Hepatocyte (in vitro differentiated cells): ENCODE results near the gene MS4A2. TPM values are rescaled to one million over a fixed set of nuclear protein-coding genes. Genes with fewer than 3 reads are reported as not detected.
"Not testable (repeated sequence)": the region's sequence is repeated elsewhere in the genome, so short reads cannot be mapped to it uniquely, and the experiment has no call there.

Experiments
- DNase-seq: peaks from one replicate; pipeline ENCODE4 v3.0.0-alpha.2; 2016; ENCODE audit warnings: low spot score
- H2AFZ ChIP-seq: fragments of 200-600 bp; sonication (generic); 2 replicates; pipeline ENCODE4 v1.6.0; 2016; ENCODE audit warnings: antibody characterized with exemption, mild to moderate bottlenecking
- H3K27ac ChIP-seq: fragments of 200-600 bp; sonication (generic); 2 replicates; pipeline ENCODE4 v1.5.1; 2016; ENCODE audit warnings: mild to moderate bottlenecking
- H3K27me3 ChIP-seq: fragments of 200-600 bp; sonication (generic); 2 replicates; pipeline ENCODE4 v1.6.1; 2016
- H3K36me3 ChIP-seq: fragments of 200-600 bp; sonication (generic); replicated peaks from 2 replicates; pipeline ENCODE4 v1.5.1; 2016; ENCODE audit warnings: low read depth; ENCODE audit not compliant: insufficient read depth
- H3K4me1 ChIP-seq: fragments of 200-600 bp; sonication (generic); 2 replicates; pipeline ENCODE4 v1.5.1; 2016; ENCODE audit warnings: mild to moderate bottlenecking, moderate library complexity; ENCODE audit not compliant: insufficient read depth
- H3K4me2 ChIP-seq: fragments of 200-600 bp; sonication (generic); 2 replicates; pipeline ENCODE4 v1.6.0; 2016
- H3K4me3 ChIP-seq: fragments of 200-600 bp; sonication (generic); 2 replicates; pipeline ENCODE4 v1.5.1; 2016; ENCODE audit warnings: mild to moderate bottlenecking
- H3K79me2 ChIP-seq: fragments of 200-600 bp; sonication (generic); 2 replicates; pipeline ENCODE4 v1.6.0; 2017; ENCODE audit warnings: mild to moderate bottlenecking
- H3K9me2 ChIP-seq: fragments of 200-600 bp; sonication (generic); replicated peaks from 2 replicates; pipeline ENCODE4 v1.6.0; 2017; ENCODE audit warnings: mild to moderate bottlenecking; ENCODE audit not compliant: insufficient read depth
- H3K9me3 ChIP-seq: fragments of 200-600 bp; sonication (generic); 2 replicates; pipeline ENCODE4 v1.5.1; 2016; ENCODE audit warnings: low read depth, mild to moderate bottlenecking
- H4K20me1 ChIP-seq: fragments of 200-600 bp; sonication (generic); 2 replicates; pipeline ENCODE4 v1.6.0; 2016; ENCODE audit warnings: mild to moderate bottlenecking; ENCODE audit not compliant: insufficient read depth, poor library complexity, severe bottlenecking
- EZH2 ChIP-seq: fragments of 200-600 bp; sonication (generic); IDR thresholded peaks from 2 replicates; pipeline ENCODE4 v1.6.1; 2016; ENCODE audit warnings: antibody characterized with exemption, mild to moderate bottlenecking, borderline replicate concordance
- EZH2phosphoT487 ChIP-seq: fragments of 200-600 bp; sonication (generic); IDR thresholded peaks from one replicate; pipeline ENCODE4 v1.6.1; 2018; ENCODE audit warnings: antibody characterized with exemption, mild to moderate bottlenecking, low read depth, moderate library complexity; ENCODE audit not compliant: unreplicated experiment, severe bottlenecking
- WGBS: methylation state at CpG from one replicate; pipeline ENCODE4 v1.1.6; 2016; ENCODE audit warnings: low lambda C conversion rate; ENCODE audit errors: missing lambda C conversion rate; 5-methylcytosine and 5-hydroxymethylcytosine counted together
- polyA plus RNA-seq: library from polyadenylated mRNA; unstranded; fragments of >200 nt; fragmentation: Nextera tagmentation; extraction: Ambion mirVana; gene quantifications from 2 replicates; pipeline ENCODE4 v1.2.1, GENCODE V29; 2016
- total RNA-seq: library from RNA; depleted of rRNA; stranded (reverse); fragments of >200 nt; gene quantifications from 2 replicates; pipeline ENCODE4 v1.2.3, GENCODE V29; 2014
- TF ChIP-seq, protein P1 (sequence below): fragments of 200-600 bp; sonication (generic); IDR thresholded peaks from 2 replicates; pipeline ENCODE4 v1.5.1; 2016; ENCODE audit warnings: antibody characterized with exemption, mild to moderate bottlenecking; ENCODE audit not compliant: poor library complexity

Gene MS4A2
- total and polyA plus RNA-seq, 2 experiments from 2014 or later, result not detected

- no peaks in the 10 kb centered on the region for H3K79me2 ChIP-seq
- no peaks in the 10 kb centered on the region for H3K27me3 ChIP-seq
- H3K4me2 ChIP-seq, result no peak overlapping the region
- H3K9me3 ChIP-seq, result no peaks in the 10 kb centered on the region
- no peak overlapping the region for H3K4me3 ChIP-seq
- H3K27ac ChIP-seq, result no peak overlapping the region
- H3K9me2 ChIP-seq, result no peaks in the 10 kb centered on the region
- TF ChIP-seq EZH2 (no peak), EZH2phosphoT487 (no peak)
- TF ChIP-seq, protein P1, sequence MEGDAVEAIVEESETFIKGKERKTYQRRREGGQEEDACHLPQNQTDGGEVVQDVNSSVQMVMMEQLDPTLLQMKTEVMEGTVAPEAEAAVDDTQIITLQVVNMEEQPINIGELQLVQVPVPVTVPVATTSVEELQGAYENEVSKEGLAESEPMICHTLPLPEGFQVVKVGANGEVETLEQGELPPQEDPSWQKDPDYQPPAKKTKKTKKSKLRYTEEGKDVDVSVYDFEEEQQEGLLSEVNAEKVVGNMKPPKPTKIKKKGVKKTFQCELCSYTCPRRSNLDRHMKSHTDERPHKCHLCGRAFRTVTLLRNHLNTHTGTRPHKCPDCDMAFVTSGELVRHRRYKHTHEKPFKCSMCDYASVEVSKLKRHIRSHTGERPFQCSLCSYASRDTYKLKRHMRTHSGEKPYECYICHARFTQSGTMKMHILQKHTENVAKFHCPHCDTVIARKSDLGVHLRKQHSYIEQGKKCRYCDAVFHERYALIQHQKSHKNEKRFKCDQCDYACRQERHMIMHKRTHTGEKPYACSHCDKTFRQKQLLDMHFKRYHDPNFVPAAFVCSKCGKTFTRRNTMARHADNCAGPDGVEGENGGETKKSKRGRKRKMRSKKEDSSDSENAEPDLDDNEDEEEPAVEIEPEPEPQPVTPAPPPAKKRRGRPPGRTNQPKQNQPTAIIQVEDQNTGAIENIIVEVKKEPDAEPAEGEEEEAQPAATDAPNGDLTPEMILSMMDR, result no peak
- no peaks in the 10 kb centered on the region for H4K20me1 ChIP-seq
- H3K36me3 ChIP-seq, result no peaks in the 10 kb centered on the region
- H2AFZ ChIP-seq, result no peak overlapping the region
- DNase-seq, result no peak
- WGBS, result 95% methylated on average over 1 of the region's 1 CpG
- H3K4me1 ChIP-seq, result no peaks in the 10 kb centered on the region
These were observed 12.1 kb downstream of the MS4A2 start for GRCh38 chr11:60100516-60100915.

GRCh38 chr11:60101368-60101767, 12.9 kb downstream of the MS4A2 start:
- H3K27me3 ChIP-seq, H3K36me3 ChIP-seq, H3K79me2 ChIP-seq, DNase-seq, H2AFZ ChIP-seq, H3K4me2 ChIP-seq, H3K4me1 ChIP-seq, H3K9me2 ChIP-seq, H3K9me3 ChIP-seq, H3K4me3 ChIP-seq, H4K20me1 ChIP-seq, H3K27ac ChIP-seq: not testable (repeated sequence)
- 82% methylated on average over 11 of the region's 11 CpGs for WGBS

- H4K20me1 ChIP-seq, H3K9me3 ChIP-seq, H3K27ac ChIP-seq, H3K36me3 ChIP-seq, H3K4me3 ChIP-seq, H3K27me3 ChIP-seq, DNase-seq, H2AFZ ChIP-seq, H3K79me2 ChIP-seq, H3K4me2 ChIP-seq, H3K4me1 ChIP-seq, H3K9me2 ChIP-seq: not testable (repeated sequence)
- 81% methylated on average over 8 of the region's 8 CpGs for WGBS
These were observed 16.1 kb downstream of the MS4A2 start for GRCh38 chr11:60104471-60105115.

DNA sequence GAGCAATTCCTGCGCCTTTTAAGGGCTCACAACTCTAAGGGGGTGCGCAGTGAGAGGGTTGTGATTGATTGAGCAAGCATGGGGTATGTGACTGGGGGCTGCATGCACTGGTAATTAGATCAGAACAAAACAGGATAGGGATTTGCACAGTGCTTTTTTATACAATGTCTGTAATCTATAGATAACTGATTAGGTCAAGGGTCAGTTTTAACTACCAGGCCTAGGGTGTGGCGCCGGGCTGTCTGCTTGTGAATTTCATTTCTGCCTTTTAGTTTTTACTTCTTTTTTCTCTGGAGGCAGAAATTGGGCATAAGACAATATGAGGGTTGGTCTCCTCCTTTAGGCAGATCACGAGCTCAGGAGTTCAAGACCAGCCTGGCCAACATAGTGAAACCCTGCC, 20.2 kb downstream of the MS4A2 start:
- not testable (repeated sequence) for DNase-seq, H3K36me3 ChIP-seq, H3K4me2 ChIP-seq, H4K20me1 ChIP-seq, H3K4me1 ChIP-seq, H3K4me3 ChIP-seq, H3K9me3 ChIP-seq, H2AFZ ChIP-seq, H3K79me2 ChIP-seq, H3K27ac ChIP-seq, H3K9me2 ChIP-seq, H3K27me3 ChIP-seq
- WGBS, result 84% methylated on average over 5 of the region's 5 CpGs

GRCh38 chr11:60111793-60112192, 23.3 kb downstream of the MS4A2 start:
- no peaks in the 10 kb centered on the region for H3K79me2 ChIP-seq
- no peak for DNase-seq
- H3K4me2 ChIP-seq, result no peak overlapping the region
- H3K27me3 ChIP-seq, result no peaks in the 10 kb centered on the region
- H3K36me3 ChIP-seq, result no peaks in the 10 kb centered on the region
- H3K9me2 ChIP-seq, result no peaks in the 10 kb centered on the region
- no peaks in the 10 kb centered on the region for H3K9me3 ChIP-seq
- H3K4me3 ChIP-seq, result no peak overlapping the region
- WGBS, result 58% methylated on average over 2 of the region's 2 CpGs
- H3K27ac ChIP-seq, result no peak overlapping the region
- H4K20me1 ChIP-seq, result no peaks in the 10 kb centered on the region
- no peaks in the 10 kb centered on the region for H3K4me1 ChIP-seq
- no peak overlapping the region for H2AFZ ChIP-seq
- TF ChIP-seq EZH2 (no peak), EZH2phosphoT487 (no peak)
- TF ChIP-seq, protein P1, result no peak
